DND-41 (cell line): Measurements from ENCODE around the gene OTUD5.

Experiments used
- ATAC-seq: fragments of 200-7000 bp; cut with Tn5 transposase; 3 replicates; pipeline ENCODE4 v1.9.1; 2021; ENCODE audit warnings: low read depth; ENCODE audit not compliant: insufficient read depth
- DNase-seq: peaks from one replicate; pipeline ENCODE4 v3.0.0-alpha.2; 2020
- H2AFZ ChIP-seq: 2 replicates; pipeline ENCODE4 v1.6.0; 2012; ENCODE audit warnings: low read depth, low read length
- H3K27ac ChIP-seq: 2 replicates; pipeline ENCODE4 v1.5.1; 2012; ENCODE audit warnings: low read length, inconsistent platforms
- H3K27me3 ChIP-seq: fragments of 200-600 bp; sonication (generic); 2 replicates; pipeline ENCODE4 v1.6.0; 2012; ENCODE audit warnings: low read length, mild to moderate bottlenecking, inconsistent platforms; ENCODE audit not compliant: insufficient read depth, poor library complexity
- H3K36me3 ChIP-seq: 2 replicates; pipeline ENCODE4 v1.5.1; 2012; ENCODE audit warnings: low read length, inconsistent platforms; ENCODE audit not compliant: insufficient read depth
- H3K4me1 ChIP-seq: 2 replicates; pipeline ENCODE4 v1.5.1; 2012; ENCODE audit warnings: mild to moderate bottlenecking, low read length; ENCODE audit not compliant: insufficient read depth
- H3K4me2 ChIP-seq: 2 replicates; pipeline ENCODE4 v1.6.0; 2012; ENCODE audit warnings: mild to moderate bottlenecking, moderate library complexity, low read length, inconsistent platforms; ENCODE audit not compliant: insufficient read depth
- H3K4me3 ChIP-seq, 2 experiments: fragments of 200-600 bp in 1 of 2; shearing (Covaris generic) in 1 of 2; 2 replicates each; pipeline ENCODE4 v1.5.1; 2012 to 2016; ENCODE audit warnings: inconsistent platforms in 2 of 2, low read length in 2 of 2, mild to moderate bottlenecking in 2 of 2, low read depth in 1 of 2, moderate library complexity in 1 of 2
- H3K79me2 ChIP-seq: 2 replicates; pipeline ENCODE4 v1.6.0; 2012; ENCODE audit warnings: low read length, inconsistent platforms; ENCODE audit not compliant: insufficient read depth
- H3K9ac ChIP-seq: 2 replicates; pipeline ENCODE4 v1.6.0; 2012; ENCODE audit warnings: low read depth, mild to moderate bottlenecking, inconsistent platforms, low read length, moderate library complexity
- H3K9me3 ChIP-seq: 2 replicates; pipeline ENCODE4 v1.5.1; 2012; ENCODE audit warnings: low read length, moderate library complexity, mild to moderate bottlenecking, inconsistent platforms; ENCODE audit not compliant: insufficient read depth, severe bottlenecking
- H4K20me1 ChIP-seq: 2 replicates; pipeline ENCODE4 v1.6.0; 2012; ENCODE audit warnings: low read length; ENCODE audit not compliant: insufficient read depth
- CTCF ChIP-seq: IDR thresholded peaks from 2 replicates; pipeline ENCODE4 v1.5.1; 2012; ENCODE audit warnings: borderline replicate concordance, low read length, moderate library complexity, mild to moderate bottlenecking; ENCODE audit not compliant: poor library complexity, severe bottlenecking; ENCODE audit errors: extremely low read depth
- EZH2 ChIP-seq: IDR thresholded peaks from 3 replicates; pipeline ENCODE4 v1.6.1; 2012; ENCODE audit warnings: borderline replicate concordance, low read depth, mild to moderate bottlenecking, moderate library complexity, low read length, inconsistent platforms; ENCODE audit not compliant: severe bottlenecking

Gene OTUD5

GRCh38 chrX:48968377-48968776 is 11.0 kb upstream of the OTUD5 start:
- DNase-seq (no peak), ATAC-seq (no peak)
- Histone ChIP-seq H2AFZ (no peak overlapping the region), H4K20me1 (no peaks in the 10 kb centered on the region), H3K4me3 (no peak overlapping the region), H3K27me3 (no peaks in the 10 kb centered on the region), H3K9ac (no peak overlapping the region), H3K9me3 (no peaks in the 10 kb centered on the region), H3K4me2 (no peak overlapping the region), H3K4me1 (no peaks in the 10 kb centered on the region), H3K27ac (no peak overlapping the region), H3K79me2 (no peaks in the 10 kb centered on the region), H3K36me3 (no peaks in the 10 kb centered on the region)
- no peak for TF ChIP-seq EZH2
- TF ChIP-seq CTCF: no peak

- ATAC-seq (no peak), DNase-seq (no peak)
- no peak overlapping the region for H3K4me3 ChIP-seq
- no peak overlapping the region for H3K4me2 ChIP-seq
- H3K27ac ChIP-seq: no peak overlapping the region
- no peaks in the 10 kb centered on the region for H3K4me1 ChIP-seq
- H3K9me3 ChIP-seq: no peaks in the 10 kb centered on the region
- no peaks in the 10 kb centered on the region for H3K27me3 ChIP-seq
- no peak overlapping the region for H3K9ac ChIP-seq
- H3K79me2 ChIP-seq: no peaks in the 10 kb centered on the region
- TF ChIP-seq CTCF (no peak), EZH2 (no peak)
- no peaks in the 10 kb centered on the region for H3K36me3 ChIP-seq
- H2AFZ ChIP-seq: no peak overlapping the region
- H4K20me1 ChIP-seq: no peaks in the 10 kb centered on the region
Measured at GRCh38 chrX:48966796-48967579, 9.6 kb upstream of the OTUD5 start.

GRCh38 chrX:48965959-48966358 is 8.6 kb upstream of the OTUD5 start:
- Histone ChIP-seq H3K36me3 (no peaks in the 10 kb centered on the region), H4K20me1 (no peaks in the 10 kb centered on the region), H3K4me3 (no peak overlapping the region), H3K9me3 (no peaks in the 10 kb centered on the region), H3K4me2 (no peak overlapping the region), H2AFZ (no peak overlapping the region), H3K79me2 (no peaks in the 10 kb centered on the region), H3K27ac (no peak overlapping the region), H3K9ac (no peak overlapping the region), H3K27me3 (no peaks in the 10 kb centered on the region), H3K4me1 (no peaks in the 10 kb centered on the region)
- no peak for ATAC-seq
- TF ChIP-seq CTCF (no peak), EZH2 (no peak)
- DNase-seq: no peak
